SHP77 (cell line): ENCODE results near the gene RASGRF1.
"Not testable (repeated sequence)": the region's sequence is repeated elsewhere in the genome, so short reads cannot be mapped to it uniquely, and the experiment has no call there.

Source experiments
- DNase-seq, 2 experiments: peaks; one replicate each; lab custom pipeline; 2025; lab: John Stamatoyannopoulos, UW

Gene RASGRF1

GRCh38 chr15:79090487-79091203, at the start of gene RASGRF1:
RASGRF1 (minus strand) TSS chr15:79090780; CDS start chr15:79090498, 282 bp downstream.
- no peak for DNase-seq

GRCh38 chr15:79136434-79137046, 46.0 kb upstream of the RASGRF1 start:
- no peak for DNase-seq

GRCh38 chr15:79133309-79133708, 42.7 kb upstream of the RASGRF1 start:
- no peak for DNase-seq

GRCh38 chr15:79132770-79133169, 42.2 kb upstream of the RASGRF1 start:
- DNase-seq = no peak

GRCh38 chr15:79132361-79132760, 41.8 kb upstream of the RASGRF1 start:
- DNase-seq = no peak

GRCh38 chr15:79130535-79131130, 40.1 kb upstream of the RASGRF1 start:
- DNase-seq = no peak

- DNase-seq = no peak
Measured at GRCh38 chr15:79129235-79129634, 38.7 kb upstream of the RASGRF1 start.

- DNase-seq = no peak
Measured at GRCh38 chr15:79128556-79128955, 38.0 kb upstream of the RASGRF1 start.

GRCh38 chr15:79124388-79124787, 33.8 kb upstream of the RASGRF1 start:
- no peak for DNase-seq

- DNase-seq = no peak
Measured at GRCh38 chr15:79122991-79123390, 32.4 kb upstream of the RASGRF1 start.

GRCh38 chr15:79122391-79122790, 31.8 kb upstream of the RASGRF1 start:
- DNase-seq = no peak

GRCh38 chr15:79121571-79121970, 31.0 kb upstream of the RASGRF1 start:
- DNase-seq = no peak

GRCh38 chr15:79117442-79118204, 27.0 kb upstream of the RASGRF1 start:
- no peak for DNase-seq

GRCh38 chr15:79116771-79117170, 26.2 kb upstream of the RASGRF1 start:
- DNase-seq = no peak

- no peak for DNase-seq
Measured at GRCh38 chr15:79115986-79116665, 25.5 kb upstream of the RASGRF1 start.

GRCh38 chr15:79113831-79114230, 23.3 kb upstream of the RASGRF1 start:
- DNase-seq = no peak

- not testable (repeated sequence) for DNase-seq
Measured at GRCh38 chr15:79111404-79111803, 20.8 kb upstream of the RASGRF1 start.

- DNase-seq = no peak
Measured at GRCh38 chr15:79105141-79105540, 14.6 kb upstream of the RASGRF1 start.

GRCh38 chr15:79102595-79102994, 12.0 kb upstream of the RASGRF1 start:
- DNase-seq = no peak

- no peak for DNase-seq
Measured at GRCh38 chr15:79101866-79102581, 11.4 kb upstream of the RASGRF1 start.

- no peak for DNase-seq
Measured at GRCh38 chr15:79099692-79100091, 9.1 kb upstream of the RASGRF1 start.
